Right lobe of liver (tissue), 4 donors: ENCODE measurements around the gene GTF3C1.

ENCODE experiments used
- POLR2A ChIP-seq: fragments of 450-650 bp; IDR thresholded peaks from one replicate; pipeline ENCODE4 v1.6.1; 2017; ENCODE audit warnings: antibody characterized with exemption, mild to moderate bottlenecking
- TF ChIP-seq, protein P1 (sequence below), 4 donors: fragments of 200-600 bp in 3 of 4; fragments of 450-650 bp in 1 of 4; IDR thresholded peaks; one replicate each; pipeline versions ENCODE4 v1.5.1 to v1.8.0; 2016 to 2022; ENCODE audit warnings: antibody characterized with exemption in 4 of 4, mild to moderate bottlenecking in 2 of 4
- donor health status: DM: no; HTN: no; CAD: no.
- donor health status: DM: no; HTN: no; CAD: no.
- donor health status: DM: no; HTN: yes; CAD: no.

DNA sequence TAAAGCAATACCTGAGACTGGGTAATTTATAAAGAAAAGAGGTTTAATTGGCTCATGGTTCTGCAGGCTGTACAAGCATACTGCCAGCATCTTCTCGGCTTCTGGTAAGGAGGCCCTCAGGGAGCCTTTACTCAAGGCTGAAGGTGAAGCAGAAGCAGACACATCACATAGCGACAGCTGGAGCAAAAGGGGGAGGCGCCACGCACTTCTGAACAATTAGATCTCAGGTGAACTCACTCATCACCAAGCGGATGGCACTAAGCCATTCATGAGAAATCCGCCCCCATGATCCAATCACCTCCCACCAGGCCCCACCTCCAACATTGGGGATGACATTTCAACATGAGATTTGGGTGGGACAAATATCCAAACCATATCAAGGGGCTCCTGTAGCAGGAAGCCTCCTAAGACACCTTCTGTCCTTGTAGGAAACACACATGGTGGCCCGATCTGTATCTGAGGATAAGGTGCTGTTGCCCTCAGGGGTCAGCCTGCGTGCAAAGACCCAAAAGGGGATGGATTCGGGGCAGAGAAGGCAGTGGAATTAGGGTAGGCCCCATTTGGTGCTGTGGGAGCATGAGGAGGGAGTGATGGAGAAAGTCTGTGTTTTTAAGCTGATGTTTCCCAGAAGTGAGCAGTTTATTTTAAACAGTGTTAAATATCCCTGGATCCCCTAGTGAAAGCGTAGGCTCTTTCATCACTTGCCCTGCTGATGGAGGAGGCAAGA lies 124.8 kb downstream of the GTF3C1 start:
- TF ChIP-seq POLR2A: no peak
- TF ChIP-seq, protein P1, sequence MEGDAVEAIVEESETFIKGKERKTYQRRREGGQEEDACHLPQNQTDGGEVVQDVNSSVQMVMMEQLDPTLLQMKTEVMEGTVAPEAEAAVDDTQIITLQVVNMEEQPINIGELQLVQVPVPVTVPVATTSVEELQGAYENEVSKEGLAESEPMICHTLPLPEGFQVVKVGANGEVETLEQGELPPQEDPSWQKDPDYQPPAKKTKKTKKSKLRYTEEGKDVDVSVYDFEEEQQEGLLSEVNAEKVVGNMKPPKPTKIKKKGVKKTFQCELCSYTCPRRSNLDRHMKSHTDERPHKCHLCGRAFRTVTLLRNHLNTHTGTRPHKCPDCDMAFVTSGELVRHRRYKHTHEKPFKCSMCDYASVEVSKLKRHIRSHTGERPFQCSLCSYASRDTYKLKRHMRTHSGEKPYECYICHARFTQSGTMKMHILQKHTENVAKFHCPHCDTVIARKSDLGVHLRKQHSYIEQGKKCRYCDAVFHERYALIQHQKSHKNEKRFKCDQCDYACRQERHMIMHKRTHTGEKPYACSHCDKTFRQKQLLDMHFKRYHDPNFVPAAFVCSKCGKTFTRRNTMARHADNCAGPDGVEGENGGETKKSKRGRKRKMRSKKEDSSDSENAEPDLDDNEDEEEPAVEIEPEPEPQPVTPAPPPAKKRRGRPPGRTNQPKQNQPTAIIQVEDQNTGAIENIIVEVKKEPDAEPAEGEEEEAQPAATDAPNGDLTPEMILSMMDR (IDR thresholded peaks at IDR 0.05): no peak
